Thyroid gland (tissue), 4 donors: ENCODE measurements around the gene PHACTR1.

Experiments used
- POLR2A ChIP-seq, 2 donors: fragments of 450-650 bp; IDR thresholded peaks; one replicate each; pipeline ENCODE4 v1.6.1; 2017; ENCODE audit warnings: antibody characterized with exemption in 2 of 2, mild to moderate bottlenecking in 2 of 2, moderate library complexity in 1 of 2
- TF ChIP-seq, protein P1 (sequence below), 6 experiments: fragments of 200-600 bp in 3 of 6; fragments of 450-650 bp in 3 of 6; sonication (generic) in 3 of 6; IDR thresholded peaks; one replicate each; pipeline ENCODE4 v1.5.1; 2016 to 2019; ENCODE audit warnings: antibody characterized with exemption in 6 of 6, mild to moderate bottlenecking in 2 of 6, inconsistent platforms in 1 of 6, moderate library complexity in 1 of 6

- TF ChIP-seq, protein P1, sequence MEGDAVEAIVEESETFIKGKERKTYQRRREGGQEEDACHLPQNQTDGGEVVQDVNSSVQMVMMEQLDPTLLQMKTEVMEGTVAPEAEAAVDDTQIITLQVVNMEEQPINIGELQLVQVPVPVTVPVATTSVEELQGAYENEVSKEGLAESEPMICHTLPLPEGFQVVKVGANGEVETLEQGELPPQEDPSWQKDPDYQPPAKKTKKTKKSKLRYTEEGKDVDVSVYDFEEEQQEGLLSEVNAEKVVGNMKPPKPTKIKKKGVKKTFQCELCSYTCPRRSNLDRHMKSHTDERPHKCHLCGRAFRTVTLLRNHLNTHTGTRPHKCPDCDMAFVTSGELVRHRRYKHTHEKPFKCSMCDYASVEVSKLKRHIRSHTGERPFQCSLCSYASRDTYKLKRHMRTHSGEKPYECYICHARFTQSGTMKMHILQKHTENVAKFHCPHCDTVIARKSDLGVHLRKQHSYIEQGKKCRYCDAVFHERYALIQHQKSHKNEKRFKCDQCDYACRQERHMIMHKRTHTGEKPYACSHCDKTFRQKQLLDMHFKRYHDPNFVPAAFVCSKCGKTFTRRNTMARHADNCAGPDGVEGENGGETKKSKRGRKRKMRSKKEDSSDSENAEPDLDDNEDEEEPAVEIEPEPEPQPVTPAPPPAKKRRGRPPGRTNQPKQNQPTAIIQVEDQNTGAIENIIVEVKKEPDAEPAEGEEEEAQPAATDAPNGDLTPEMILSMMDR (IDR thresholded peaks at IDR 0.05) = no peak
- no peak for TF ChIP-seq POLR2A (IDR thresholded peaks at IDR 0.05)
Observed at GRCh38 chr6:12903246-12903645, 186.7 kb downstream of the PHACTR1 start.
